HG03135 (cell line): Measurements from ENCODE around the gene EEF2.
"Not testable (repeated sequence)": the region's sequence is repeated elsewhere in the genome, so short reads cannot be mapped to it uniquely, and the experiment has no call there.

Experiments used
- ATAC-seq: cut with Tn5 transposase; IDR thresholded peaks from one replicate; pipeline ENCODE4 v1.9.1; 2021; ENCODE audit warnings: mild to moderate bottlenecking, moderate library complexity; ENCODE audit not compliant: unreplicated experiment

Gene EEF2

GRCh38 chr19:3970808-3971598 is 14.3 kb downstream of the EEF2 start, which contains the start of gene DAPK3:
Gene DAPK3, minus strand, starts transcription at chr19:3971099. Its CDS starts 1,364 bp downstream, at chr19:3969735.
- peak; percentile 88 for ATAC-seq

GRCh38 chr19:3970313-3970807 is 14.9 kb downstream of the EEF2 start:
- ATAC-seq: no peak

GRCh38 chr19:3969435-3970312 is 15.6 kb downstream of the EEF2 start:
- ATAC-seq: no peak

- no peak for ATAC-seq
Measured at GRCh38 chr19:3968556-3969434, 16.5 kb downstream of the EEF2 start.

GRCh38 chr19:3967983-3968382 is 17.3 kb downstream of the EEF2 start:
- not testable (repeated sequence) for ATAC-seq

- no peak for ATAC-seq
Measured at GRCh38 chr19:3966051-3967017, 18.9 kb downstream of the EEF2 start.

- ATAC-seq: no peak
Measured at GRCh38 chr19:3964256-3965194, 20.7 kb downstream of the EEF2 start.

GRCh38 chr19:3963458-3964255 is 21.6 kb downstream of the EEF2 start:
- ATAC-seq: no peak

GRCh38 chr19:3961007-3961406 is 24.3 kb downstream of the EEF2 start:
- ATAC-seq: no peak

GRCh38 chr19:3959766-3960131 is 25.5 kb downstream of the EEF2 start:
- ATAC-seq: no peak

GRCh38 chr19:3958836-3959765 is 26.2 kb downstream of the EEF2 start:
- ATAC-seq: no peak

- no peak for ATAC-seq
Measured at GRCh38 chr19:3955688-3956087, 29.6 kb downstream of the EEF2 start.

- not testable (repeated sequence) for ATAC-seq
Measured at GRCh38 chr19:3955276-3955675, 30.0 kb downstream of the EEF2 start.

- no peak for ATAC-seq
Measured at GRCh38 chr19:3954107-3954506, 31.2 kb downstream of the EEF2 start.

GRCh38 chr19:3952755-3953276 is 32.4 kb downstream of the EEF2 start:
- ATAC-seq: not testable (repeated sequence)
